Stimulated activated CD4-positive, alpha-beta T cell treated with anti-CD3 and anti-CD28 coated beads, TNF-alpha, amount 100 ng/mL, for 1 hour (primary cell): ENCODE measurements around the gene BSG.
"Not testable (repeated sequence)": the region's sequence is repeated elsewhere in the genome, so short reads cannot be mapped to it uniquely, and the experiment has no call there.

Source experiments
- DNase-seq, 3 donors: peaks; one replicate each; pipeline ENCODE4 v3.0.0-alpha.2; 2020; ENCODE audit warnings: low read depth in 3 of 3, low spot score in 1 of 3

The BSG gene

GRCh38 chr19:572743-573518, 535 bp downstream of the BSG start:
- no peak for DNase-seq

- no peak for DNase-seq
Observed at GRCh38 chr19:573519-573825, 1.1 kb downstream of the BSG start.

- no peak for DNase-seq
Observed at GRCh38 chr19:574658-575526, 2.5 kb downstream of the BSG start.

GRCh38 chr19:575527-576506, 3.4 kb downstream of the BSG start:
- no peak for DNase-seq

GRCh38 chr19:576768-577438, 4.5 kb downstream of the BSG start:
- DNase-seq, result no peak

GRCh38 chr19:577439-578392, 5.3 kb downstream of the BSG start:
- no peak for DNase-seq

- no peak for DNase-seq
Observed at GRCh38 chr19:579111-579841, 6.9 kb downstream of the BSG start.

- DNase-seq, result no peak
Observed at GRCh38 chr19:579842-580155, 7.4 kb downstream of the BSG start.

GRCh38 chr19:580274-580835, 8.0 kb downstream of the BSG start:
- DNase-seq, result no peak

- no peak for DNase-seq
Observed at GRCh38 chr19:581399-582111, 9.2 kb downstream of the BSG start.

- DNase-seq, result no peak
Observed at GRCh38 chr19:582497-583197, 10.3 kb downstream of the BSG start.

GRCh38 chr19:583198-583967, 11.0 kb downstream of the BSG start:
- DNase-seq, result no peak

GRCh38 chr19:583968-584239, 11.5 kb downstream of the BSG start:
- DNase-seq, result no peak

- peak; percentile 30 to 57 (median 32) for DNase-seq
Observed at GRCh38 chr19:584240-585001, 12.0 kb downstream of the BSG start.

GRCh38 chr19:585146-585545, 12.8 kb downstream of the BSG start:
- DNase-seq, result not testable (repeated sequence)

- DNase-seq, result no peak
Observed at GRCh38 chr19:585551-586110, 13.2 kb downstream of the BSG start.
